ENCODE measurements around the gene ENO4. TPM values are rescaled to one million over a fixed set of nuclear protein-coding genes. Genes with fewer than 3 reads are reported as not detected.

Gene ENO4
- total RNA-seq, 1 donor from 2014 or later, result 0.52 TPM

DNA sequence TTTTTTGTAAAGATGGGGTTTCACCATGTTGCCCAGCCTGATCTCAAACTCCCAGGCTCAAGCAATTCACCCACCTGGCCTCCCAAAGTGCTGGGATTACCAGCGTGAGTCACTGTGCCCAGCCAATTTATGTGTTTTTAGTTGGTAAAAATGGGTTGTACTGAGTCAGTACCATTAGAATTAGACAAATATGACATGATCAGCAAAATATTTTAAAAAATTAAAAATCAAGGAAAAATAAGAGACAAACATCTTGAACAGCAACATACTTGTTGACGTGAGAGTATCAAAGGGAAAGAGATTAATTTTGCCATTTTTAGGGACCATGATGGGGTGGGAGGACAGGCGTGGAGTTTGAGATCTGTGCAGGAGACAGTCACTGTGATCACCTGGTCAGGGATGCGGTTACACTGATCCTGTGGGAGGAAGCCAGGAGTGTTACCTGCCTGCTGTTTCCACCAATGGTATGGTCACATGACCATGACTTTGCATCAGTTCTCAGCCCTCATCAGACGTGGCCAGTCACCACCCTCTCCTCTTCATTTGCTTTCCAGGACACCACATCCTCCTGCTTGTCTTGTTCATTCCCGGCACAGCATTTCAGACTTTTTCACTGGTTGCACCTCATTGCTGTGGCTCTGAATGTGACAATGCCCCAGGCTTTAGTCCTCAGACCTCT is 29.2 kb upstream of the ENO4 start:
- Histone ChIP-seq H3K27me3 (ENCODE audit: insufficient read depth, low read length) (no peaks in the 10 kb centered on the region), H4K20me1 (ENCODE audit: insufficient read depth, low read length) (no peaks in the 10 kb centered on the region), H3K36me3 (ENCODE audit: insufficient read depth, low read length) (no peaks in the 10 kb centered on the region), H3K27ac (ENCODE audit: low read depth, low read length) (no peak overlapping the region), H3K4me2 (ENCODE audit: low read length) (no peak overlapping the region), H3K4me1 (ENCODE audit: insufficient read depth, low read length) (peaks cover 14% of the 10 kb centered on the region), H3K9ac (ENCODE audit: low read length) (no peak overlapping the region), H3K9me3 (ENCODE audit: insufficient read depth, low read depth, low read length) (no peaks in the 10 kb centered on the region), H3K79me2 (ENCODE audit: insufficient read depth, low read length) (no peaks in the 10 kb centered on the region), H3K4me3 (ENCODE audit: insufficient read depth, low read depth, low read length) (no peak overlapping the region), H2AFZ (ENCODE audit: low read depth, low read length) (no peak overlapping the region)
- DNase-seq (ENCODE audit: low read depth), result no peak
- H3K4me1 Mint-ChIP-seq (ENCODE audit: low read depth, unreplicated experiment), result peaks cover 10% of the 10 kb centered on the region
- H3K27ac Mint-ChIP-seq (ENCODE audit: unreplicated experiment), result no peak overlapping the region
- TF ChIP-seq, protein P1, sequence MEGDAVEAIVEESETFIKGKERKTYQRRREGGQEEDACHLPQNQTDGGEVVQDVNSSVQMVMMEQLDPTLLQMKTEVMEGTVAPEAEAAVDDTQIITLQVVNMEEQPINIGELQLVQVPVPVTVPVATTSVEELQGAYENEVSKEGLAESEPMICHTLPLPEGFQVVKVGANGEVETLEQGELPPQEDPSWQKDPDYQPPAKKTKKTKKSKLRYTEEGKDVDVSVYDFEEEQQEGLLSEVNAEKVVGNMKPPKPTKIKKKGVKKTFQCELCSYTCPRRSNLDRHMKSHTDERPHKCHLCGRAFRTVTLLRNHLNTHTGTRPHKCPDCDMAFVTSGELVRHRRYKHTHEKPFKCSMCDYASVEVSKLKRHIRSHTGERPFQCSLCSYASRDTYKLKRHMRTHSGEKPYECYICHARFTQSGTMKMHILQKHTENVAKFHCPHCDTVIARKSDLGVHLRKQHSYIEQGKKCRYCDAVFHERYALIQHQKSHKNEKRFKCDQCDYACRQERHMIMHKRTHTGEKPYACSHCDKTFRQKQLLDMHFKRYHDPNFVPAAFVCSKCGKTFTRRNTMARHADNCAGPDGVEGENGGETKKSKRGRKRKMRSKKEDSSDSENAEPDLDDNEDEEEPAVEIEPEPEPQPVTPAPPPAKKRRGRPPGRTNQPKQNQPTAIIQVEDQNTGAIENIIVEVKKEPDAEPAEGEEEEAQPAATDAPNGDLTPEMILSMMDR (IDR thresholded peaks at IDR 0.05; ENCODE audit: insufficient read depth, low read depth, low read length), result no peak
- no peak for TF ChIP-seq EZH2 (IDR thresholded peaks at IDR 0.05; ENCODE audit: insufficient read depth, low read length)
- FAIRE-seq, result no peak
- H3K36me3 Mint-ChIP-seq (ENCODE audit: low read depth, unreplicated experiment), result peaks cover 2% of the 10 kb centered on the region
- H3K4me3 Mint-ChIP-seq (ENCODE audit: unreplicated experiment), result no peak overlapping the region
- H3K9me3 Mint-ChIP-seq (ENCODE audit: unreplicated experiment), result peaks cover 9% of the 10 kb centered on the region
- peaks cover 16% of the 10 kb centered on the region for H3K27me3 Mint-ChIP-seq (ENCODE audit: low read depth, unreplicated experiment)

DNA sequence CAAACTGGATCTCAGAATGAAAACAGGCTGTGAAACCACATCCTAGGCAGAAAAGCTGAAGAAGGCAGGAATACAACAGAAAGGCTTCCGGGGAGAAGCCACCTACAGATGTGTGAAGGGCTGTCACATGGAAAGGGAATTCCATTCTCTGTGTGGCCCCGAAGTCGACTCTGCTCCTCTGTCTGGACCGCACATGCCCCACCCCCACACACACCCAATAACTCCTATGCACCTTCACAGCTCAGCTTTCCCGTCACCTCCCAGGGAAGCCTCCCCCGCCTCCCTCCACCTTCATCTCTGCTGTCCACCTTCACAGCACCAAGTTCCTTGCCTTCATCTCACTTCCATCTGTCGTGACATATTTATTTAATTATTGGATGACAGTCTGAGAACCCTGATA is 23.4 kb upstream of the ENO4 start:
- Histone ChIP-seq H3K36me3 (ENCODE audit: insufficient read depth, low read length) (no peaks in the 10 kb centered on the region), H3K27me3 (ENCODE audit: insufficient read depth, low read length) (no peaks in the 10 kb centered on the region), H3K27ac (ENCODE audit: low read depth, low read length) (peak overlapping the region; percentile 1), H2AFZ (ENCODE audit: low read depth, low read length) (no peak overlapping the region), H3K4me2 (ENCODE audit: low read length) (no peak overlapping the region), H3K9ac (ENCODE audit: low read length) (no peak overlapping the region), H3K79me2 (ENCODE audit: insufficient read depth, low read length) (no peaks in the 10 kb centered on the region), H4K20me1 (ENCODE audit: insufficient read depth, low read length) (no peaks in the 10 kb centered on the region), H3K9me3 (ENCODE audit: insufficient read depth, low read depth, low read length) (no peaks in the 10 kb centered on the region), H3K4me1 (ENCODE audit: insufficient read depth, low read length) (peaks cover 12% of the 10 kb centered on the region), H3K4me3 (ENCODE audit: insufficient read depth, low read depth, low read length) (no peak overlapping the region)
- no peak for FAIRE-seq
- DNase-seq (ENCODE audit: low read depth), result no peak
- Mint-ChIP-seq H3K9me3 (ENCODE audit: unreplicated experiment) (peaks cover under 1% of the 10 kb centered on the region), H3K27me3 (ENCODE audit: low read depth, unreplicated experiment) (peaks cover 1% of the 10 kb centered on the region), H3K4me1 (ENCODE audit: low read depth, unreplicated experiment) (peaks cover 9% of the 10 kb centered on the region), H3K27ac (ENCODE audit: unreplicated experiment) (no peak overlapping the region), H3K4me3 (ENCODE audit: unreplicated experiment) (peak overlapping the region; percentile 37), H3K36me3 (ENCODE audit: low read depth, unreplicated experiment) (no peaks in the 10 kb centered on the region)
- TF ChIP-seq, protein P1 (IDR thresholded peaks at IDR 0.05; ENCODE audit: insufficient read depth, low read depth, low read length), result no peak
- no peak for TF ChIP-seq EZH2 (IDR thresholded peaks at IDR 0.05; ENCODE audit: insufficient read depth, low read length)

DNA sequence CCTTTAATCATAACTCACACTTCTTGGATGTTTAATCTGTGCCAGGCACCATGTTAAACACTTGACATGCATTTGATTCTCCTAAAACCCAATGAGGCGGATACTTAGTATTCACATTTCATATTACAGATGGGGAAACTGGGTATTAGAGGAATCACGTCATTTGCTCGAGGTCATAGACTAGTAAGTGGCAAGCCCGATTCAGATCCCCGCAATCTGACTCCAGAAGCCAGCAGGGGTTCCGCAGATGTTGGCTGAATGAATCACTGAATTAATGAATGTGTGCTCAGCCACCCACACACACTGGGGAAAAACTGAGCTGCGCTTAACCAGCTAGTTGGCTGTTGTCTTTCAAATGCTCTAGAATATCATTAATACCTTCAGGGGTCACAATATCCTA is 22.5 kb upstream of the ENO4 start:
- Mint-ChIP-seq H3K36me3 (ENCODE audit: low read depth, unreplicated experiment) (no peaks in the 10 kb centered on the region), H3K4me1 (ENCODE audit: low read depth, unreplicated experiment) (peaks cover 9% of the 10 kb centered on the region), H3K4me3 (ENCODE audit: unreplicated experiment) (no peak overlapping the region), H3K9me3 (ENCODE audit: unreplicated experiment) (no peaks in the 10 kb centered on the region), H3K27ac (ENCODE audit: unreplicated experiment) (peak overlapping the region; percentile 50), H3K27me3 (ENCODE audit: low read depth, unreplicated experiment) (peaks cover 1% of the 10 kb centered on the region)
- H3K27ac ChIP-seq (ENCODE audit: low read depth, low read length), result peak overlapping the region; percentile 23
- H3K79me2 ChIP-seq (ENCODE audit: insufficient read depth, low read length), result no peaks in the 10 kb centered on the region
- DNase-seq (ENCODE audit: low read depth), result peak; percentile 95
- H4K20me1 ChIP-seq (ENCODE audit: insufficient read depth, low read length), result no peaks in the 10 kb centered on the region
- peaks cover 12% of the 10 kb centered on the region for H3K4me1 ChIP-seq (ENCODE audit: insufficient read depth, low read length)
- H2AFZ ChIP-seq (ENCODE audit: low read depth, low read length), result no peak overlapping the region
- H3K4me3 ChIP-seq (ENCODE audit: insufficient read depth, low read depth, low read length), result no peak overlapping the region
- H3K9ac ChIP-seq (ENCODE audit: low read length), result no peak overlapping the region
- no peaks in the 10 kb centered on the region for H3K36me3 ChIP-seq (ENCODE audit: insufficient read depth, low read length)
- no peak for TF ChIP-seq EZH2 (IDR thresholded peaks at IDR 0.05; ENCODE audit: insufficient read depth, low read length)
- TF ChIP-seq, protein P1 (IDR thresholded peaks at IDR 0.05; ENCODE audit: insufficient read depth, low read depth, low read length), result no peak
- FAIRE-seq, result peak; percentile 62
- H3K27me3 ChIP-seq (ENCODE audit: insufficient read depth, low read length), result no peaks in the 10 kb centered on the region
- no peaks in the 10 kb centered on the region for H3K9me3 ChIP-seq (ENCODE audit: insufficient read depth, low read depth, low read length)
- peak overlapping the region; percentile 53 for H3K4me2 ChIP-seq (ENCODE audit: low read length)
